PC-9 (cell line): ENCODE data around the gene SPEF1. TPM values are rescaled to one million over a fixed set of nuclear protein-coding genes. Genes with fewer than 3 reads are reported as not detected.

Experiments
- BruUV-seq: library from RNA; stranded (reverse); fragments of 400-500 nt; replicated peaks from 2 replicates; lab custom pipeline; 2021; lab: Mats Ljungman, UMichigan
- CTCF ChIA-PET: fragments of 300-600 bp; sonication (Branson Sonifier 250); formaldehyde crosslinking; loops from one replicate; lab custom pipeline; 2022; ENCODE audit warnings: antibody characterized with exemption; lab: Charles Lee
- POLR2A ChIA-PET: fragments of 300-600 bp; sonication (Branson Sonifier 250); formaldehyde crosslinking; loops from one replicate; lab custom pipeline; 2022; ENCODE audit warnings: antibody characterized with exemption; ENCODE audit not compliant: unreplicated experiment; lab: Charles Lee
- DNase-seq, 2 experiments: peaks; one replicate each; pipeline versions ENCODE4 v3.0.0 to v3.0.0-alpha.2; 2015 to 2022; ENCODE audit warnings: mixed read lengths in 1 of 2
- H2AFZ ChIP-seq: fragments of 200-600 bp; sonication (generic); 2 replicates; pipeline ENCODE4 v1.8.1; 2017; ENCODE audit warnings: antibody characterized with exemption
- H3F3A ChIP-seq: fragments of 200-600 bp; sonication (generic); 2 replicates; pipeline ENCODE4 v1.8.1; 2017; ENCODE audit warnings: antibody characterized with exemption, mild to moderate bottlenecking, low read depth; ENCODE audit not compliant: insufficient read depth
- H3K27ac ChIP-seq: fragments of 200-600 bp; sonication (generic); 2 replicates; pipeline ENCODE4 v1.6.1; 2016; ENCODE audit warnings: mixed run types
- H3K27me3 ChIP-seq: fragments of 200-600 bp; sonication (generic); 2 replicates; pipeline ENCODE4 v1.6.1; 2016; ENCODE audit warnings: low read depth, mixed run types; ENCODE audit not compliant: insufficient read depth
- H3K36me3 ChIP-seq: fragments of 200-600 bp; sonication (generic); 2 replicates; pipeline ENCODE4 v1.6.1; 2016; ENCODE audit warnings: low read depth, mixed run types
- H3K4me1 ChIP-seq: fragments of 200-600 bp; sonication (generic); replicated peaks from 2 replicates; pipeline ENCODE4 v1.6.1; 2016; ENCODE audit warnings: mixed run types; ENCODE audit not compliant: insufficient read depth
- H3K4me2 ChIP-seq: fragments of 200-600 bp; sonication (generic); 2 replicates; pipeline ENCODE4 v1.6.1; 2017; ENCODE audit warnings: mixed run types
- H3K4me3 ChIP-seq: fragments of 200-600 bp; sonication (generic); 2 replicates; pipeline ENCODE4 v1.6.1; 2016; ENCODE audit warnings: mixed run types
- H3K79me2 ChIP-seq: fragments of 200-600 bp; sonication (generic); 2 replicates; pipeline ENCODE4 v1.6.1; 2017; ENCODE audit warnings: low read depth, mixed run types
- H3K9me2 ChIP-seq: fragments of 200-600 bp; sonication (generic); 2 replicates; pipeline ENCODE4 v1.8.1; 2017; ENCODE audit warnings: mild to moderate bottlenecking; ENCODE audit not compliant: insufficient read depth
- H3K9me3 ChIP-seq: fragments of 200-600 bp; sonication (generic); 2 replicates; pipeline ENCODE4 v1.8.1; 2016; ENCODE audit warnings: low read depth; ENCODE audit not compliant: insufficient read depth
- H4K20me1 ChIP-seq: fragments of 200-600 bp; sonication (generic); 2 replicates; pipeline ENCODE4 v1.8.1; 2017; ENCODE audit not compliant: insufficient read depth
- CTCF ChIP-seq: fragments of 200-600 bp; sonication (generic); conservative IDR thresholded peaks from 2 replicates; pipeline ENCODE4 v1.6.1; 2017; ENCODE audit warnings: mixed run types, antibody characterized with exemption, mild to moderate bottlenecking, moderate library complexity
- EZH2 ChIP-seq: fragments of 200-600 bp; sonication (generic); IDR thresholded peaks from 2 replicates; pipeline ENCODE4 v1.8.0; 2017; ENCODE audit warnings: antibody characterized with exemption, low read depth
- intact Hi-C: fragments of 100-400 bp; cut with micrococcal nuclease; formaldehyde crosslinking; loops from one replicate; pipeline ENCODE4 v1.10.0; 2022; ENCODE audit not compliant: unreplicated experiment
- total RNA-seq: library from RNA; stranded (reverse); gene quantifications from 2 replicates; pipeline ENCODE4 v1.2.3, GENCODE V29; 2021

Gene SPEF1
- total RNA-seq, 1 experiment from 2014 or later: 2.6 TPM

- Histone ChIP-seq H3K36me3 (no peaks in the 10 kb centered on the region), H3K9me2 (no peaks in the 10 kb centered on the region), H3K27ac (no peak overlapping the region), H4K20me1 (no peaks in the 10 kb centered on the region), H3F3A (no peaks in the 10 kb centered on the region), H3K4me3 (no peak overlapping the region), H3K9me3 (no peaks in the 10 kb centered on the region), H3K4me2 (no peak overlapping the region), H2AFZ (no peak overlapping the region), H3K27me3 (no peaks in the 10 kb centered on the region), H3K4me1 (no peaks in the 10 kb centered on the region), H3K79me2 (no peaks in the 10 kb centered on the region)
- CTCF ChIA-PET: interaction anchor here (0.9 kb wide), 1 partner anchor 15 kb away, joined by 5 read pairs; the partner anchor contains the start of gene ADISSP
- intact Hi-C loops: no loop called here
- BruUV-seq: no TSS peak
- no peak for DNase-seq
- no peak for TF ChIP-seq EZH2
- TF ChIP-seq CTCF: no peak
- POLR2A ChIA-PET: no interaction called here
These were observed 30.0 kb downstream of the SPEF1 start for GRCh38 chr20:3751305-3751674.

- no peaks in the 10 kb centered on the region for H3K27me3 ChIP-seq
- H3K9me3 ChIP-seq: no peaks in the 10 kb centered on the region
- no peaks in the 10 kb centered on the region for H4K20me1 ChIP-seq
- no TSS peak for BruUV-seq
- no peak overlapping the region for H3K27ac ChIP-seq
- TF ChIP-seq CTCF (peak; percentile 52), EZH2 (no peak)
- DNase-seq: peak in 1 of 2 experiments; percentile 54
- H3K9me2 ChIP-seq: no peaks in the 10 kb centered on the region
- H3K79me2 ChIP-seq: no peaks in the 10 kb centered on the region
- no peak overlapping the region for H3K4me2 ChIP-seq
- no peaks in the 10 kb centered on the region for H3F3A ChIP-seq
- no peak overlapping the region for H2AFZ ChIP-seq
- ChIA-PET CTCF (interaction anchor here (0.5 to 1.0 kb wide), 3 partner anchors 30 to 335 kb away, joined by 3 to 8 read pairs (median 3); no protein-coding TSS in a partner anchor), POLR2A (interaction anchor here (0.6 kb wide), 1 partner anchor 84 kb away, joined by 4 read pairs; no protein-coding TSS in a partner anchor)
- intact Hi-C loops: no loop called here
- no peaks in the 10 kb centered on the region for H3K4me1 ChIP-seq
- no peak overlapping the region for H3K4me3 ChIP-seq
- no peaks in the 10 kb centered on the region for H3K36me3 ChIP-seq
These were observed 31.3 kb downstream of the SPEF1 start for GRCh38 chr20:3749689-3750531.

DNA sequence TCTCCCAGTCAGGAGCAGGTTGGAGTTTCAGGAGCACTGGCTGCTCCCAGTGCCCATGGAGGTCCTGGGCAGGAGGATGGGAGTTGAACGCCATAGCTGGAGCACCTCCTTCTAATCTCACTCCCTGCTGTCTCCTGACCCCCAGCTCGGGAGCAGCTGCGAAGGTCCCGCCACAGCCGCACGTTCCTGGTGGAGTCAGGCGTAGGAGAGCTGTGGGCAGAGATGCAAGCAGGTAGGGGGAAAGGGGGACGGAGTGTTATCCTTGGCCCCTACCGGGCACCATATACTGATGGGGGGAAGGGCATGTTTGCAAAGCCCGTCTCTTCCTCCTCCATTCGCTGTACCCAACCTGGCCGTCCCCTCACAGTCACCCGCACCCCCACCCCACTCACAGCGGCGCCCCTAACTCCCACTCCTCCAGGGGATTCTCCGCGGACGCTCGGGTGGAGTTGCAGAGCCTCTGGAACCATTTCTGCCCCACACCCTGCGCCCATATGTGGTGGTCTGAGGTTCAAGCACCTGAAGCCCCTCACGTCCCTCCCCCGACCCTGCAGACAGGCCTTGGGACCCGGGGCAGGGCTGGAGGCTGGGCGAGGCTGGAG, 32.1 kb downstream of the SPEF1 start:
- Histone ChIP-seq H3K9me3 (no peaks in the 10 kb centered on the region), H3K36me3 (no peaks in the 10 kb centered on the region), H3F3A (peaks cover 7% of the 10 kb centered on the region; the same call in 1 of the 2 replicates), H3K9me2 (no peaks in the 10 kb centered on the region), H4K20me1 (no peaks in the 10 kb centered on the region), H3K4me3 (no peak overlapping the region), H3K27me3 (no peaks in the 10 kb centered on the region), H3K27ac (no peak overlapping the region), H2AFZ (no peak overlapping the region), H3K4me1 (no peaks in the 10 kb centered on the region), H3K79me2 (no peaks in the 10 kb centered on the region), H3K4me2 (no peak overlapping the region)
- ChIA-PET CTCF (interaction anchor here (0.6 to 1.0 kb wide), 3 partner anchors 41 to 336 kb away, joined by 3 to 4 read pairs (median 3); no protein-coding TSS in a partner anchor), POLR2A (interaction anchor here (0.6 kb wide), 1 partner anchor 83 kb away, joined by 4 read pairs; no protein-coding TSS in a partner anchor)
- no peak for TF ChIP-seq EZH2
- TF ChIP-seq CTCF: no peak
- BruUV-seq: no TSS peak
- no peak for DNase-seq
- intact Hi-C loops: no loop called here
